Hematopoietic multipotent progenitor cell (in vitro differentiated cells): Measurements from ENCODE around the gene ARHGAP1. TPM values are rescaled to one million over a fixed set of nuclear protein-coding genes. Genes with fewer than 3 reads are reported as not detected.
"Not testable (repeated sequence)": the region's sequence is repeated elsewhere in the genome, so short reads cannot be mapped to it uniquely, and the experiment has no call there.

ENCODE experiments used
- DNase-seq, 3 donors: peaks; one replicate each; pipeline ENCODE4 v3.0.0-alpha.2; 2011 to 2015; ENCODE audit warnings: low read depth in 2 of 3, low spot score in 2 of 3
- total RNA-seq: library from RNA; depleted of rRNA; stranded (reverse); fragments of >200 nt; gene quantifications from one replicate; pipeline ENCODE4 v1.2.3, GENCODE V29; 2012

Gene ARHGAP1
- total RNA-seq, 1 donor: 50.4 TPM

- no peak for DNase-seq
Measured at GRCh38 chr11:46675949-46676348, 24.5 kb downstream of the ARHGAP1 start.

DNA sequence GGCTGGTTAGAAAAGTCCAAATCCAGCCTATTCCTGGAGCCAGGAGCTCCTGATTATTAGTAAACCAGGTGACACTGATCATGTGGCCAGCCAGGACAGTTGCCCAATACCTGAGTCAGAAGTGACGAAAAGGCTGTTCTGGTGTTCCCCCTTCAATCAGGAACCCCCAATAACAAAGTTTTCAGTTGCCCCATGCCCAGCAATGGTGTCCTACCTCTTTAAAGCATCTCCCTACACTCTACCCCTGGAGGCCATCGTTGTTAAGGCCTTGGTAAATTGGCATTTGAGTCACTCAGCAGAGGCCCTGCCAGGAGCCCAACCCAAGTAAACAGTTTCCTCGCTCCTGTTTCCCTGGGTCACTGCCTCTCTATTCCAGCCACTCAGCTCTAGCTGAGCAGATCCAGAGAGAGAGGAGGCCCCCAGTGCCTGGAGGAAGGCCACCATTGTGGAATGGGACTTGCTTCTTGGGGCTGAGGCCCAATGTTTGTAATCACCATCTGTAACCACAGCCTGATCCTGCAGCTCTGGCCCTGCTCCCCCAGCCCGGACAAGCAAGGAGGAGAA, 25.0 kb downstream of the ARHGAP1 start:
- DNase-seq: peak in 1 of 3 donors; percentile 11

DNA sequence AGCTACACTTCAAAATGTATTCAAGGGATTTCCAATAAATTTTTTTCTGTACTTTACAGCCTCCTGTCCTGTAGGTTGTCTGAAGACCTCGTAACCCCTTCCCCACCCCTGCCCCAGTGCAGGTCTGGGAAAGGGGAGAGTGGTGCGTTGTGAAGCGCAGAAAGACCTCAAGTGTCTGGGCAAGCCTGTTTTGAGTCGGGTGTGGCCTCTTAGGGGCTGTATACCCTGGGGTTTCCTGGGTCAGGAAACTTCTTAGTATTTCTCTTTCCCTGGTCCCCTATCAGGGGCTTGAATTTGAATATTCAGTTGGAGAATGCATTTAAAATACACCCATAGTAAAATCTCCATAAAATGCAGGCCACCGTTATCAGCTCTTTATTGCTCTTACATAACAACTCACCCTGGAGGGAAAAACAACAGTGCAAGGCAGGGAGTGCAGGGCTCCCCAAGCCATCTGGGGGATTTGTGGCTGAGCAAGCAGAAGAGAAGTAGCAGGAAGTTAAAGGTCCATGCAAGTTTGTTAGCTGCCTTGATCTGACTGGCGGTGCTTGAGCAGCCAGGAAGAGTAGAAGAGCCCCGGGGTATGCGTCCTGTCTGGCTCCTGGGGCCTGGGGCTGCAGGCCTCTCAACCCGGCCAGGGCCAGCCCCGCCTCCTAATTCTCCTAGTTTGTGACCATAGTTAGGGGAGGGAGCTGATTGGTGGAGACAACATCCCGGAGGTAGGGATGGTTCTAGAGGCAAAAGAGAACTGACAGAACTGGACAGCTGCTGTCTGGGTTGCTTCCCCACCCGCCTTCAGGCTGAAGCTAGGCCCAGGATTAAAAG, 25.7 kb downstream of the ARHGAP1 start:
- peak in 2 of 3 donors; percentile 18 to 51 for DNase-seq

GRCh38 chr11:46673713-46674462, 26.5 kb downstream of the ARHGAP1 start:
- no peak for DNase-seq

DNA sequence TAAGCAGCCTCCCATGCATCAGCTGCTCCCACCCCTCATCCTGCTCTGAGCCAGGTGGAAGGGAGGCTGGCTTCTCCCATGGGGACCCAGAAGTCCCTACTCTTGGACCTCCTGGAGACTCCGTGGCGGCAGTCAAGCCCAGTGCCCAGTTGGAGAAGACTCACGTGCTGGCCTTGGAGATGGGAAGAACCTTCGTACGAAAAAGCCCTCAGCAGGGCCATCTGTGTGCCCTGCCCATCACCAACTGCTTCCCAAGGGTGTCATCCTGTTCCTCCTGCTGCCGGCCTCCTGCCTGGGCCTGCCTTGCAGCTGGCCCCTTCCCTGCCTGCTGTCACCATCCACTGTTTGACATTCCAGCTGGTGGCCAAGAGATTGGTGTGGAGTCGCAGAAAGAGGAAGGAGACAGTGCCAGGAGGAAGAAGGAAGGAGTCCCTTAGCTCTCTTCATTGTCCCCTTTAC, 28.0 kb downstream of the ARHGAP1 start:
- no peak for DNase-seq

DNA sequence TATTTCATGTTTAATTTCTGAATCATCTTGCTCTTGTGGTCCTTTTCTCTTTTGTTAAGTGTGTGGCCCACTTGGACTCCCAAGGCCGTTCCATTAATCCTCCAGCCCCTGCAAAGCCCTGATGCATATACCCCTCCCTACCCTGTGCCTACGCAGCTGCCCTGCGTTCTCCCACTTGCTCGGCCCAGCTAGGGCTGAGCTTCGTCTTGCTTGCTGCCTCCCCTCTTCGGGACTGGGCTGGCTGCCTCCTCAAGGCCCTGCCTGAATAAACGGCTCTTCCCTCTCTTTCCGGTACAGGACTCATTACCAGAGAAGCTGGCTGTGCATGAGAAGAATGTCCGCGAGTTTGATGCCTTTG, 28.5 kb downstream of the ARHGAP1 start:
- no peak for DNase-seq

GRCh38 chr11:46670521-46670920, 29.9 kb downstream of the ARHGAP1 start:
- DNase-seq: not testable (repeated sequence)

GRCh38 chr11:46669711-46670139, 30.7 kb downstream of the ARHGAP1 start:
- peak in 2 of 3 donors; percentile 25 to 45 for DNase-seq

DNA sequence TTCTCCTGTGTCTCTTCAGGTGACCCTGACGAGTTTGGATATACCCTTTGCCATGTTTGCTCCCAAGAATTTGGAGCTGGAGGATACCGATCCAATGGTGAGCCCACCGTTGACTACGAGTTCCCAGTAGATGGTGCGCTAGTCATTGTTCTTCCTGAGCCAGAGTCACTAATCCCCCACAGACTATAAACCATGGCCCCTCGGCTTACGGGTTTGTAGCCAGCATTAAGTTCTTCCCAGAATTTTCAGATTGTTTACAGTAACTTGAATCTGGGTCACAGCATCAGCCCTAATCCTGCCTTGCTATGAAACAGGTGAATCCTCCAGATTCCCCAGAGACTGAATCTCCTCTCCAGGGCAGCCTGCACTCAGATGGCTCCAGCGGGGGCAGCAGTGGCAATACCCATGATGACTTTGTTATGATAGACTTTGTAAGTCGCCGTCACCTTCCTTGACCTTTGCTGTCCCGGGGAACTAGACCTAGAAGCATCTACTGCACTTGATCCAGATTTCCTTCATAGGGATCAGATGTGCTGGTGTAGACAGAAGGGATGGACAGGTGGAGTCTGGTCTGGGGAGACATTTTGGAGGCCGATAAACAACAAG, 31.8 kb downstream of the ARHGAP1 start:
- no peak for DNase-seq

- no peak for DNase-seq
Measured at GRCh38 chr11:46667043-46667481, 33.4 kb downstream of the ARHGAP1 start.

GRCh38 chr11:46666516-46666915, 33.9 kb downstream of the ARHGAP1 start:
- DNase-seq: no peak

DNA sequence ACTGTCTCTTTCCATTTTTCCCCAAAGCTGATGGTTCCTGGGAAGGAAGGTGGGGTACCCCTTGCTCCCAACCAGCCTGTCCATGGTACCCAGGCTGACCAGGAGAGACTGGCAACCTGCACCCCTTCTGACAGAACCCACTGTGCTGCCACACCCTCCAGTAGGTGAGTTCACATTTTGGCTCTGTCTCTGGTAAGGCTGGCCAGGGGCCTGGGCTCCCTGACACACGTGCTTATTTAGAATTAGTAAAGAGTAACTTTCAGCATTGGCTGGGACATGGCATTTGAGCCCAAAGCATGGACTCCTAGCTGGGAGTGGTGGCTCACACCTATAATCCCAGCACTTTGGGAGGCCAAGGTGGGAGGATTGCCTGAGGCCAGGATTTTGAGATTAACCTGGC, 35.1 kb downstream of the ARHGAP1 start:
- DNase-seq: no peak

- no peak for DNase-seq
Measured at GRCh38 chr11:46664612-46665011, 35.8 kb downstream of the ARHGAP1 start.

DNA sequence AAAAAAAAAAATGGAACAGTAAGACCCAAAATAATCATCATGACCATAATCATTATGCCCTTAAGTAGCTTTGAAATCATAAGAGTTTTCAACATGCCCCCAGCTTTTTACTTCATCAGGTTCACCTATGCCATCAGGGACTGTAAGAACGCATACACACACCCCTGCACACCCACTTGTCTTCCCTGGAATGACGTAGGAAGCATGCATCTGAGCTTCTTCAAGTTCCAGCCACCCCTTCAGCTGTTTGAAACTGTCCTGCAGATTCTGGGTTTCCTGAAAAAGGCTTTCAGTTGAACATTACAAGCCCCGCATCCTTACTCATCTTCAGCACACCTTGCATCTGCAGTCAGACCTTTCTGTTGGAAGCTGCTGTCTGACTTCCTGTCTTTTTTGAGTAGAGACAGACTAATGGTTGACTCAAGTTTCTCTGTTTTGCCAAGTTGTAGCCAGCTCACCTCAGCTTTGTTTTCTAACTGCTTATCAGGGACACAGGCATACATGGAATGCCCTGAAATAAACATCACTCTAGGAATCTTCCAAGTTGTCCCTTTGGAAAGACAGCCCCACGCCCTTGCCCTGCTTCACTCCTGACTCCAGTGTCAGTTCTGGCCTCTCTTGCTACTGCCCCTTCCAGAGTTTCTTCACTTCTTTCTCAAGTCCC, 37.0 kb downstream of the ARHGAP1 start:
- DNase-seq: no peak

GRCh38 chr11:46662366-46662765, 38.1 kb downstream of the ARHGAP1 start:
- DNase-seq: no peak

DNA sequence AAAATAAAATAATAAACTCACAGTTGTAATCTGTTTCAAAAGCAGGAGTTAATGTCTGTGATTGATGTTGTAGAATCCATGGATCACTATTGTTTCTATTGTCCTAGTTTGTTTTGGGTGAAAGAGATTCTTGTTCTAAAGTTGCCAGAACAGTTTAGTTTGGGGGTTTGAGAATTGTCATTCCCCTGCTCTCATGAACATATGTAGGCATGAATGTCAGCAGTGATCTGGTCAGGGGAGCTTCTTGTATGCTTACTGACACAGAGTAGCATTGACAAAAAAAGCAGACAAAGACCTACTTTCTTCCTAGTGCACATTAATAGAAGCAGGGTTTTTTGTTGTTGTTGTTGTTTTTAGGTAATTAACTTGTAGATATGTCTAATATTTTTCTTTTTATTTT, 38.6 kb downstream of the ARHGAP1 start:
- no peak for DNase-seq

DNA sequence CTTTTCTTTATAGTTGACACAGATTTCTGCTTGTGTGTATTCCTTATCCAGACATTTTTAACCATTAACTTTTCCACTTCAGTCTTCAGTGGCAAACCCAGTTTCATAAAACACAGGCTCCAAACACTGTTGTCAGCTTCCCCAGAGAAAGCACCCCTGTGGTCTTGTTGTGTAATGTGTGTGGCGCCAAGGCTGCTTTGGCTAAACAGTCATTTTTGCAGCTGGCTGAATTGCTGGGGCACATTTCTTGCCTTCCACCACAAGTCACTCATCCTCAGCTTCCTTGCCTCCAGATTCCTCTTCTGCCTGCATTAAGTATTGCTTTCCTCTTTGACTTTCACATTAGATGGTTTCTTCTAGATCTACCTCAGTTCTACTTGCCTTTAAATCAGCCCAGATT, 40.5 kb downstream of the ARHGAP1 start:
- peak in 2 of 3 donors; percentile 28 to 62 for DNase-seq

GRCh38 chr11:46658259-46658658, 42.2 kb downstream of the ARHGAP1 start:
- no peak for DNase-seq

- DNase-seq: no peak
Measured at GRCh38 chr11:46657186-46657585, 43.2 kb downstream of the ARHGAP1 start.

- no peak for DNase-seq
Measured at GRCh38 chr11:46655631-46656030, 44.8 kb downstream of the ARHGAP1 start.
